Colon (tissue), 2 donors: Measurements from ENCODE around the gene MDFI.

Experiments
- FAIRE-seq: peaks from 2 replicates; lab custom pipeline; 2012; peaks lifted over from hg19 to GRCh38; lab: Jason Lieb, UNC
- donor health status: control.
- donor health status: control.

Gene MDFI, protein sequence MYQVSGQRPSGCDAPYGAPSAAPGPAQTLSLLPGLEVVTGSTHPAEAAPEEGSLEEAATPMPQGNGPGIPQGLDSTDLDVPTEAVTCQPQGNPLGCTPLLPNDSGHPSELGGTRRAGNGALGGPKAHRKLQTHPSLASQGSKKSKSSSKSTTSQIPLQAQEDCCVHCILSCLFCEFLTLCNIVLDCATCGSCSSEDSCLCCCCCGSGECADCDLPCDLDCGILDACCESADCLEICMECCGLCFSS

DNA sequence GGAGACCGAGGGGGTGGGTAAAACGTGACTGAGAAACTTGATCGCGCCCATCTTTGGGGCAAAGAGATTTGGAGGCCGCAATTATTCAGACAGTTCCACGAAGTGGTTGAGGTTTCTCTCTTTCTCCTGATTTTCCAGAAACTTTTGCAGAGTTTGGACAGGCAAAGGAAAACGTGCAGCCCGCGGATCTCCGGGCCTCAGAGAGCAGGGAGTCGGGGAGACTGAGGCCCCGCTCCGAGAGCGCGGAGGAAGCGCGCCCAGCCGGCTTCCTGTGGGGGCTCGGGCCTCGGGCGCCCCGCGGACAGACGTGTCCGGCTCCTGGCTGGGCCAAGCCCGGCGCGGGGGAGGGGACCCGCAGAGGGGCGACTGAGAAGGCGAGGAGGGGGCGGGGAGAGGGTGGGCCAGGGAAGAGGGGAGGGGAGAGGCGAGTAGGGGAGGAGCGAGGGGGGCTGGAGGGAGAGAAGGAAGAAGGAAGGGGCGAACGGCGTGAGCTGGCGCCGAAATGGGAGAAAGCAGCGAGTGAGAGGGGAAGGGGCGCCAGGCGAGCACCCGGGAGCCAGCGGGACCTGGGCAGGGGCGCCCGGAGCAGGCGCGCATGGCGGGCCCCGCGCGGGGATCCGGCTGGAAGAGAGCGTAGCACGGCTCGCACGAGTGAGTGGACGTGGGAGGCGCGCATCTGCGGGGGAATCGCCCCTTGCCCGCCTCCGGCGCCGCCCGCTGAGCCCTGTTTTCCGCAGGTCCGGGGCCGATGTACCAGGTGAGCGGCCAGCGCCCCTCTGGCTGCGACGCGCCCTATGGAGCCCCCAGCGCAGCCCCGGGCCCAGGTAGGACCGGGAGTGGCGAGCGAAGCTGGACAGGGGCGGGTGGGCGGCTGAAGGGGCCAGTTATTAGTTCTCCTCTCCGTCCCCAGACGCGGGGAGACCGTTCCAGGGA is at the start of gene MDFI:
TSS of gene MDFI (plus strand) at position 467 of the 933 bp plus-strand sequence. CDS start at position 749, 282 bp downstream.
- FAIRE-seq, result no peak

DNA sequence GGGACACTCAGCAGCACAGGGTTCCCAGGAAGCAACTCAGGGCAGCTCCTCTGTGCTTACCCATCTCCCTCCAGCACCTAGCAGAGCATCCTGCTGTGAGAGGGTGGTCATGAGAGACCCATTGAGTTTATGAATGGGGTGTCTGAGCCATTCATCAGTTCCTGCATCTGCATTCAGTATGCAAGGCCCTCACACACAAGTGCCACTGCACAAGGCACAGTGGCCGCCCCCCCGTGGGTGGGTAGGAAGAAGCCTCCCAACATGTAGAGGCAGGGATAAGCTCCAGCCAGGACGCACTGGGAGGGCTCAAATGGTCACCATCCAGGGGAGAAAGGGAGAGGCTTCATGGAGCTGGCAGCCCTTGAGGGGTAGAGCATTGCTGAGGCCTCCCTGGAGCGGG is 49.0 kb upstream of the MDFI start:
- FAIRE-seq, result no peak

DNA sequence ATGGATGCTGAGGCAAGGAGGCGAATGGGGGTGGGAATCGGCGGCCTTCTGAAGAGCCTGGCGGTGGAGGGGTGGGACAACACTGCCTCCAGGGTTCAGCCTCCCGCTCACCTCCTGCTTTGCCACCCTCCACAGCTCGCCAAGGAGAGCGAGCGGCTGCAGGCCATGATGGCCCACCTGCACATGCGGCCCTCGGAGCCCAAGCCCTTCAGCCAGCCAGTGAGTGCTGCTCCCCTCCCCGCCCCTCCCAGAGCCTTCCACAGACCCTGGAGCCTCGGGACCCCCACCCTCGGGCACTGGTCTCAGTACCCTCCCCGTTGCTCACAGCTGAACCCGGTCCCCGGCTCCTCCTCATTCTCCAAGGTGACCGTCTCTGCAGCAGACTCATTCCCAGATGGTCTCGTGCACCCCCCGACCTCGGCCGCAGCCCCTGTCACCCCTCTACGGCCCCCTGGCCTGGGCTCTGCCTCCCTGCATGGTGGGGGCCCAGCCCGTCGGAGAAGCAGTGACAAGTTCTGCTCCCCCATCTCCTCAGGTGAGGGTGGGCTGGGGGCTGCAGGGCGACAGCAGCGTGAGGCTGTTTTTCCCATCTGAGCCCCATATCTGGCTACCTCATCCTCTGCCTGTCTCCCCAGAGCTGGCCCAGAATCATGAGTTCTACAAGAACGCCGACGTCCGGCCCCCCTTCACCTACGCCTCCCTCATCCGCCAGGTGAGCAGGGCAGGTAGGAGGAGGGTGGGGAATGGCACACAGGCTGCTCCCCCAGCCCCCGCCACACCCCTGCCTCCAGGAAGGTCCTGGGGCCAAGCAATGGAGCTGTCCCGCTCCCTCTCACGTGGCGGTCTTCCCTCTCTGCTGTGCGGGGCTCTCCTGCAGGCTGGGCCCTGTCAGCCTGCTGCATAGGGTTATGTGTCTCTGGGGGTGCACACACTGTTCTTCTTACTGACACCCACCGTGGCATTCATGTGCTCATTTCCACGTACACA is 48.3 kb upstream of the MDFI start:
- no peak for FAIRE-seq

DNA sequence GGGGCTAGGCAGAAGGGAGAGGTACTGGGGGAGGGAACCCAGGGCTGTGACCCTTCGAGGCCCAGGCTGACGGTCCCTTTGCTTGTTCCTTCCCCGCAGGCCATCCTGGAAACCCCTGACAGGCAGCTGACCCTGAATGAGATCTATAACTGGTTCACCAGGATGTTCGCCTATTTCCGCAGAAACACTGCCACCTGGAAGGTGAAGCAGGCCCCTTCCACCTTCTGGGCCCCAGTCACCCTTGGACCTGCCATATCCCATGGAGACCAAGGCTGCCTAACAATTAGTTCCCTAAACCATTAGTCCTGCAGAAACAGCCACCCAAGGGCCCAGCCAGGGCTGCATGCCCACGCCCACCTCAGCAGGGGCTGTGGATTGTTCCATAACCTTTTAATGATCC is 47.1 kb upstream of the MDFI start:
- no peak for FAIRE-seq

DNA sequence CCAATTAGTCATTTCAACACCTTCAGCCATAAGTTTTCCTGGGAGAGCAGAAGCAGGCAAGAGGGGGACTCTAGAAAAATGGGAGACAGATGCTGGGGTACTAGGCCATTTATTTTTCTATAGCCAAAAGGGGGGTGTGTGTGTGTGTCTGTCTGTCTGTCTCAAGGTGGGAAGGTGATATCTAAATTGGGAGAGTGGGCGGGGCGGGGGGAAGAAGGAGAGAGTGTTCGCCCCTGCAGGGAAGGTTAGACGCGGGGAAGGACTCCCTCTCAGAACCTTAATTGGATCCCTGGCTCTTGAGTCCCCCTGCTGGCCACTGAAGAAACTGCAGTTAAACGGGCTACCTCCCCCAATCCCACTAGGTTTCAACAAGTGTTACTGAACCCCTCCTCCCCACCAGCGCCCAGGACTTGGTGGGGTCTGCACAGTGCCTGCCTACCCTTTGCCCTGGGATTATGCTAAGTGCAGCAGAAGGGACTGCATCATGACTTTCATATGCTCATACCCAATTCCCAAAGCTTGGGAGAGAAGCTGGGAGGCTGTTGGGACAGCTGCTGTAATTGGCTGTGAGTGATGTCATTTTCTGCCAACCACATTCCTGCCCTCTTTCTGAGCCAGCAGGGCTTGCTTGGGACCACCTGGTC is 46.3 kb upstream of the MDFI start:
- FAIRE-seq, result no peak

DNA sequence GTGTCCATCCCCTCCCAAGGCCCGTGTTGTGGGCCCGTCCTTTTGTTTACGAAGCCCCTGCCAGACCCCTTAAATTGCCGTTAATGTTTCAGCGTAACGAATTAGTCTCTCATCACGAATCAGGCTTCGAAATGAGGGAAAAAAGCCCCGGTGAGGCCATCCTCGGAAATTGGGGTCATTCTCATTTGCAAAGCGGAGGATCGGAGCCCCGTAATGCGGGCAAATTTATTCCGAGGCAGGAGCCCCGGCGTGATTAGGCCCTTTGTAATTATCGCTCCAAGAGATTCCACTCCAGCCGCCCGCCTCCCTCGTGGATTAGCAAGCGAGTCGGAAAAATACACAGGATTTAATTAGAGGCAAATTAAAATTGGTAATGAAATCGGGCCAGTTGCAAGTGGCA is 44.9 kb upstream of the MDFI start:
- no peak for FAIRE-seq

DNA sequence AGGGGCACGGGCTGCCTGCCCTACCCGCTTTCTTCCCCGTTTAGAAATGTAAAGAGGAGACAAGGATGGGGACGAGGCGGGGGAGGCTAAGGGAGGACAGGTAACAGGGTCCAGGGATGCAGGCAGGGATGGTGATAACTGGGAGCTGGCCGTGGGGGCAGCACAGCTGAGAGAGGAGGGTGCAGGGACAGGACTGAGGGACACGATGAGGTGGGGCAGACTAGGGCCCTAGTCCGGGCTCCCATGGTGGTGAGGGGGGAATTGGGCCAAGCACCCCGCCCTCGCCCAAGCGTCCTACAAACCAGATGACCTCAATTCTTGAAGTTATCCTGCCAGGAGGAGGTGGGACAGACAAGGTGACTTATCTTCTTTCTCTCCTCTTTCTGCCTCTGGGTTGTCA is 44.4 kb upstream of the MDFI start:
- no peak for FAIRE-seq

DNA sequence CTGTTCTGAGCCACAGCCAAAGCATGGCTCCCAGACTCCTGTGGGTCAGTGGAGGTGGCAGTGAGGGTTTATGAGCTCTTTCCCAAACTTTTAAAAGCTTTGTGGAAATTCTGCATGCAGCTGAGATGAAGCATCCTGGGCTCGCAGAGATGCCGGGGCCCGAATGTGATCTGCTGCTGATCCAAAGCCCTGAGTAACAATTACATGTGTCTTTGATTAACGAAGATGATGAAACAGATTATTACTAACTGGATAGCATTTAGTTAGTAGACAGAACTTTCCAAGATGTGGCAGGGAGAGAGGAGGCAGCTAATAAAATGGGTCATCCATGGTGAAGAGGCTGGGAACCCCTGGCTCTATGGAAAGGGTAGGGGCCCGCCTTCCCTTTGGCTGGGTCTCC is 43.9 kb upstream of the MDFI start:
- FAIRE-seq, result no peak

DNA sequence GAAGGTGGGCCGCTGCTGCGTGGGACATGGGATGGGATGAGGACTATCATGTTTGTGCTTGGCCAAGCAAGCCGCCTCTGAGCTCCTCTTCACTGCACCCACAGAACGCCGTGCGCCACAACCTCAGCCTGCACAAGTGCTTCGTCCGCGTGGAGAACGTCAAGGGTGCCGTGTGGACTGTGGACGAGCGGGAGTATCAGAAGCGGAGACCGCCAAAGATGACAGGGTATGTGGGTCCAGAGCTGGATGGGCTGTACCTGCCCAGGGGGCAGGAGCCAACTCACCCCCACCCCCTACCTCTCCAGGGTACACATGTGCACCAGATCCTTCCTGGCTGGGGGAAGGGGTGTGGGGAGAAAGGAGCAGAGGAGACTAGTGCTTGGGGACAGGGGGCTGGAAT is 43.5 kb upstream of the MDFI start:
- no peak for FAIRE-seq

DNA sequence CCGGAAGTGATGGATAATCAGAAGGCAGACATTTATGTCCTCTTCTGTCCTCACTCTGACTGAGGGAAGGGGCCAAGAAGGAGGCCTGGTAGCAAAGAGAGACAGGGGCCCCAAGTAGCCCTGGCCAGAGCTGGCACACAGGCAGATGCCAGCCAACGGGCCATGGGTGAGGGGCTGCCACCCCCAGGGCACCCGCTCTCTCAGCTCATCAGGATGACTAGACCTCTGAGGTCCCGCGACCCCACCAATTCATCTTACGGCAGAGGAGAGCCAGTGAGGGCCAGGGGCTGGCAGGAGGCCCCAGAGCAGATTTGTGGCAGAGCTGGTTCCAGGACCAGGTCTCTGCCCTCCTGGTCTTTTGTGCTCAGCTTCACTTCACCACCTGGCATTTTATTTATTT is 43.1 kb upstream of the MDFI start:
- no peak for FAIRE-seq

DNA sequence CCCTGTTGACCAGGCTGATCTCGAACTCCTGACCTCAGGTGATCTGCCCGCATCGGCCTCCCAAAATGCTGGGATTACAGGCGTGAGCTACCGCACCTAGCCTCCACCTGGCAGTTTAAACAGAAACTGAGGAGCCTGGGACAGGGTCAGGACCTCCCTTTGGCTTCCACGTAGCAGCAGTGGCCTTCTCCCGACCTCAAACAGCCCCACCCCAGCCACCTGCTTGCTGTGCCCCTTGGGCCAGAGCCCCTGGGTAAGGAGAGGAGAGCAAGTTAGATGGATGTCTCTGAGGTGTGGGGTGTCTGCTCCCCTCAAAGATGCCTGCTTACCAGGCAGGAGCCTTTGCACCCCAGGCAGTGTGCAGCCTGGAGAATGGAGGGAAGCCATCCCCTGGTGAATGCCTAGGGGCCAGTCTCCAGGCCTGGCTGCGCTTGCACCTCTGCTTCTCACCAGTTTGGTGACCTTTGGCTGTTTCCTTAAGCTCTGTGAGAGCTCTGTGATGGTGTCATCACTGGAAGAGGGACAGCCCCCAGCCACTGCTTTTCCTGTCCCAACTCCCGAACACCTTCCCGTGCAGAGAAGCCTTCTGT is 42.1 kb upstream of the MDFI start:
- no peak for FAIRE-seq

DNA sequence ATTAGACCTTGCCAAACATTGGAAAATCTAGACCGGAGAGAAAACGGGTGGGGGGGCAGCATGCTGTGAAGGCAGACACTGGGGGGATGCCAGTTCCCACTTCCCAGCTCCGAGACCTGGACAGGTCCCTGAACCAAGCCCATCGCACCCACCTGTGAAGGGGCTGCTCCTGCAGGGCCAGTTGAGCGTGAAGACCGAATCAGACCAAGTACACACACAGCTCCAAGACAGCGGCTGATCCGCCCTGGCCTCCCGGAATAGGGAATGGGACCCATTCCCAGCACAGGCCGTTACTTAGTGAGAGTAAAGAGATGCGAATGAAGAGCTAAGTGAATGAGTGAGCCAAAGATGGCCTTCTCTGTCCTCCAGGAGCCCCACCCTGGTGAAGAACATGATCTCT is 41.5 kb upstream of the MDFI start:
- FAIRE-seq, result no peak

DNA sequence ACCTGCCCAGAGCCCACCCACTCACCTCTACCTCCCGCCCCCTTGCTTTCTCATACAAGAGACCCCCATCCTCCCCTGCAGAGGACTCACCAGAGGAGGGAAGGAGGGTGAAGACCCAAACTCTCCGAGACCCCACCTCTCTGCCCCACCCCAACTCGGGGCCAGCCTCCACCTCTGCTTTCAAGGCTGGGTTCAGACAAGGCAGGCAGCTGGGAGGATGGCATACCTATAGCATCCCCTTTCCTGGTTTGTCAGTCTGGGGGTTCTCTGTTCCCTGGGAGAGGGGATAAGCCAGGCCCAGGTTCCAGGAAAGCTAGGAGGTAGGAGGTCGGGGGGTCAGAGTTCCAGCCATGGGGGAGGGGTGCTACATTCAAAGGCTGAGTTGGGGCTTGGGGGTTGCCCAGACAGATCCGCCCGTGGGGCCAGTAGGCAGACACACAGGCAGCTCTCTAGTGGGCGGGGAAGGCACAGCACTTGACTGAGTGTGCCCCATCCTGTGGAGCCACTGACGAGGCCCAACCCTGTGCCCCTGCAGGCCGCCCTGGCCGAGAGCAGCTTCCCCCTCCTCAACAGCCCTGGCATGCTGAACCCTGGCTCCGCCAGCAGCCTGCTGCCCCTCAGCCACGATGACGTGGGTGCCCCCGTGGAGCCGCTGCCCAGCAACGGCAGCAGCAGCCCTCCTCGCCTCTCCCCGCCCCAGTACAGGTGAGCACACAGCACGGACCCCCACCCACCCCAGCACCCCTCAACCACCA is 40.8 kb upstream of the MDFI start:
- no peak for FAIRE-seq

DNA sequence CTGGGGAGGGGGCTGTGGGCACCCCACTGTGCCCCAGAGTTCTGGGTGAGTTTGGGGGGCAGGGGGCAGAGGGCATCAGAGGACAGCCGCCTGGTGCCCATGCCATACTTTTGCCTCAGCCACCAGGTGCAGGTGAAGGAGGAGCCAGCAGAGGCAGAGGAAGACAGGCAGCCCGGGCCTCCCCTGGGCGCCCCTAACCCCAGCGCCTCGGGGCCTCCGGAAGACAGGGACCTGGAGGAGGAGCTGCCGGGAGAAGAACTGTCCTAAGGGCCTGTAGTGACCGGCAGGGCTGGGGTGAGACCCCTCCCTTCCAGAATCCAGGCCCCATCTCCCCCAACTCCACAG is 39.6 kb upstream of the MDFI start:
- no peak for FAIRE-seq

DNA sequence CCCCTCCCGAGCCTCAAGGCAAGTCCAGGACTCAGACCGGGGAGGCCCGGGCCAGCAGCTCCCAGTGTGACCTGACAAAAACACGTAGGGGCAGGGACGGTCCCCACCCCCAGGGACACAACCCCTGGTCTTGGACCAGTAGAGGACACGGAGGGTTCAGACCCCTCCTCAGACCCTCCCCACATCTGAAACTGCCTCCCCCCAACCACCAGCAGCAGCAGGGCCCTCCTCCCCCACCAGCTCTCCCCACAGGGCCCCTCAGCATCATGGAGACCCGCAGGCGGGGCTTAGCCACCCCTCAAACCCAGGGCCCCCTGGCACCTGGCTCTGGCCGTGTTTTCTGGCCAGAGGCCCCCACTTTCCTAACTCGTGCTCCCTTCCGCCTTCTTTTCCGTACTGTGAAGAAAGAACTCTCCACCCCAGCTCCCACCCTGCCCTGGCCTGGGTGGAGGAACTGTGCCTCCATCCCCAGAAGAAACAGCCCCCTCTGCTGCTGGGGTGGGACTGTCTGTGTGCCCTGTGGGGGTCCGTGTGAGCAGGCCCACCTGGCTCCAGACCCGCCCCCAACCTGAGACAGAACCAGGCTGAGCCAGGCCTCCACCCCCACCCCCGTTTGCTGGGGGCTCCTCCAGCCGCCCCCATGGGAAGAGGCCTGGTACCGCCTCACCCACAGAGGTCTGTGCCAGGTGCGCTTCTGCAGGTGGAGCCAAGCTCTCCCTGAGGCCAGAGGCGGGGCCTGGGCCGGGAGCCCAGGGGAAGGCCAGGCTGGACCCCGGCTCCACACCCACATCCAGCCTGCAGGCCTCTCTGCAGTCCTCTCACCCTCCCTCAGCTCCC is 39.0 kb upstream of the MDFI start:
- FAIRE-seq, result no peak

DNA sequence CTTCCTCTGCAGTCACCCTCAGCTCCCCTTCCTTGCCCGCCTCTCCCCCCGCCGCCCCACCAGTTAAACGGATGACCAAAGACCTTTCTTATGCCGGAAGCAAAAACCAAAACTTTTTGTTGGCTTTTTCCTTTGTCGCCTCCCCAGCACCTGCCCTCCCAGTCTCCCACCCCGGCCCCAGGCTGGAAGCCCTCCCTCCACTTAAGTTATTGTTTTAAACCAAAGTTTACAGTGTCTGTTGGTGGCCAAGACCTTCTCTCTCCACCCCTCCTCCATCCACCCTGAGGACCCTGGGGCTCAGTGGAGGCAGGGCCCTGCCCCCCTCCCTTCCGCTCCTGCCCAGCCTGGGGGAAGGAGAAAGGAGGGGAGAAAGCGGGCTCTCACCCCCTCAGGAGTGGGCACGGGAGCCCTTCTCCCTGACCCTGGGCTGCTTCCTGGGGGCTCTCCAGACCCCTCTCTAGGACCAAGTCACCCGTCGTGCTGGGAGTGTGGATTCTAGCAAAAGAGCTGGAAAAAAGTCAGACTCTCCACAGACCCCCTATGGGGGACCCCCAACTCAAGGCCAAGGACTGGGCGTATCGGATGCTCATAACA is 38.3 kb upstream of the MDFI start:
- FAIRE-seq, result no peak

DNA sequence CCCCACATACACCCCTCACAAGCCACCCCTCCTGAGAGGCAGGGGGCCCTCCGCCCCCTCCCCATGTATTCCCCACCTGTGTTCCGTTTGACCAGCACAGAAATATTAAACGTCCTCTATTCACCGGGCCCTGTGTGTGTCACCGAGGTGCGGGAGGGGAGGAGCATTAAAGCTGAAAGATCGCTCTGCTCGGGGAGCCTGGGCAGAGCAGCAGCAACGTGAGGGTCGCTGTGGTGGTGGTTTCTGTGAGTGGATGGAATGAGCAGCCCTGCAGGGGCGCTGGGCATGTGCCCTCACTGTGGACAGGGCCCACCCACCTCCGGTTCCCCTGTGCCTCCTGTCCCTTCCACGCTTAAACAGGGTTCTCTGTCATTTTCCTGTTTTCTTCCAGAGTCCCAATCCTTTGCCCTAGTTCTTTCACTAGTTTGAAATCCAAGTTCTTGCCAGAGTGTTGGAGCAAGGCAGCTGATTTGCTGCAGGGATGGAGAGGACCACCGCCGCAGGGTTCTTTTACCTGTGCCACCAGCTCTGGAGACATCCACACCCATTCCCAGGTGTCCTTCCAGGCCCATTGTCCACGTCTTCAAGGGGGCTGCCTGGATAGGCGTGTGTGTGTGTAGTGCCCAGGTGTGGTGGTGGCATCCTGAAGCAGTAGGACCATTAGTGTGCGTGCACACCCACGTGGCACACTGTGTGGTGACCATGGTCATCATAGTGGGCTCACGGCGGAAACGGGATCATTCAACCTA is 37.6 kb upstream of the MDFI start:
- no peak for FAIRE-seq

DNA sequence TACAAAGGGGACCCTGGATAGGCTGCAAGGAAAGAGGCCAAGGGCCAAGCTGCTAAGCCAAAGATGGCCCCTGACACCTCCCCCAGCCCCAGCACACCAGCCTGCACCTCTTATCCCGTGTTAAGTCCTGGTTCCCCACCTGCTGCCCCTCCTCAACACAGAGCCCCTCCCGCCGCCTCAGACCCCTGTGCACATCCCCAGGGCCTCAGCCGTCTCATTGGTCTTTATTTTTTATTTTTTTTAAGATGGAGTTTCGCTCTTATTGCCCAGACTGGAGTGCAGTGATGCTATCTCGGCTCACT is 37.1 kb upstream of the MDFI start:
- FAIRE-seq, result no peak

DNA sequence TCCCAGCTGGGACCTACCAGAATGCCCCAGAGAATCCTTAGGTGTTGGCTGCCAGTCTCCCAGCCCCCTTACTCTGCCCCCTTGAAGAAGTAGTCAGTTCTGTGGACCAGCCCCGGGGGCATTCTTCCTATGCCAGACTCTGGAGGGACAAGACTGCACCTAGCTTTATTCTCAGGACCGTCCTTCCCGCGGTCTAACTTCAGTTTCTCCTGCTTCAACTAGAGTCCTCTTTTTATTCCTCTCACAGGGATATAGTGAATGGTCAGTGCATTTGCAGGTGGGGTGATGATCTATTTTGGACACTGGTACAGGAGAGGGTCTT is 35.9 kb upstream of the MDFI start:
- FAIRE-seq, result no peak
